Measurements from ENCODE around the gene DLK1. TPM values are rescaled to one million over a fixed set of nuclear protein-coding genes. Genes with fewer than 3 reads are reported as not detected.
A peak's percentile ranks its signal among the peaks of the same experiment; 100 is the strongest.

DLK1 gene
- total RNA-seq, 1 donor from 2014 or later, result 0.39 TPM

DNA sequence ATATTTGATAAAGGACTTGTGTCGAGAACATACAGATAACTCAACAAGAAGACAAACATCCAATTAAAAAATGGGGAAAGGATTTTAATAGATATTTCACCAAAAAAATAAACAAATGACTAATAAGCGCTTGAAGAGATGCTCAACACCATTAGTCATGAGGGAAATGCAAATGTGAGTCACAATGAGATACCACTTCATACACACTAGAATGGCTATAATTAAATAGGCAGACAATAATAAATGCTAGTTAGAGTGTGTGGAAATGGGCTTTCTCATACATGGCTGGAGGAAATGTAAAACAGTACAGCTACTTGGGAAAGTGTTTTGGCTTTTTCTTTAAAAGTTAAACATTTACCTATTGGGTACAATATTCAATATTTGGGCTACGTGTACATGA lies 34.8 kb downstream of the DLK1 start:
- DNase-seq (ENCODE audit: low spot score), result no peak

GRCh38 chr14:100762089-100762515 lies 35.4 kb downstream of the DLK1 start:
- DNase-seq (ENCODE audit: low spot score), result no peak

GRCh38 chr14:100762901-100763300 lies 36.2 kb downstream of the DLK1 start:
- DNase-seq (ENCODE audit: low spot score), result no peak

DNA sequence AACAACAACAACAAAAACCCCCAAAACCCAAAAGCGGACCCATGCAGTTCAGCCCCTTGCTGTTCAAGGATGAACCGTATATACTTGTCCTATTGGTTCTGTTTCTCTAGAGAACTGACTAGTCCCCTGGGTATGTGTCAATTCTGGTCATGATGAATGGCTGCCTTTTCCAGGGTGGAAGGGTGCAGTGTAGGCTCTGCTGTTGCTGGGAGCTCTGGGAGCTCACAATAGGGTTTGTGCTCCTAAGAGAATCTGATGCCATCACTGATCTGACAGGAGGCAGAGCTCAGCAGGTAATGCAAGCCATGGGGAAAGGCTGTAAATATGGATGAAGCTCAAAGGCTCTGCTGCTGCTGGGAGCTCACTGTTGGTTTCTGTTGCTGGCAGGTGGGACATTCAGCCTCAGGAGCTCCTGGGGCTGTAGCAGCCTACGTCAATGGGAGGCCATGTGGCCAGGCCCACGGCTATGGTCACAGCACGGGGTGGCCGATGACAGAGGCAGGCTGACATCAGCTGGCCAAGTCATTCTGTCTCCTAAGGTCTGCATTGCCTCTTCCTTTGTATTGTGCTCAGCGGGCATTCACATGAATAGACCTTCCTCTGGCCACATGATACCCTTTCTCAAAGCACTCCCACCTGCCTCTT lies 37.9 kb downstream of the DLK1 start:
- DNase-seq (ENCODE audit: low spot score), result no peak

GRCh38 chr14:100765296-100765695 lies 38.6 kb downstream of the DLK1 start:
- no peak for DNase-seq (ENCODE audit: low spot score)

DNA sequence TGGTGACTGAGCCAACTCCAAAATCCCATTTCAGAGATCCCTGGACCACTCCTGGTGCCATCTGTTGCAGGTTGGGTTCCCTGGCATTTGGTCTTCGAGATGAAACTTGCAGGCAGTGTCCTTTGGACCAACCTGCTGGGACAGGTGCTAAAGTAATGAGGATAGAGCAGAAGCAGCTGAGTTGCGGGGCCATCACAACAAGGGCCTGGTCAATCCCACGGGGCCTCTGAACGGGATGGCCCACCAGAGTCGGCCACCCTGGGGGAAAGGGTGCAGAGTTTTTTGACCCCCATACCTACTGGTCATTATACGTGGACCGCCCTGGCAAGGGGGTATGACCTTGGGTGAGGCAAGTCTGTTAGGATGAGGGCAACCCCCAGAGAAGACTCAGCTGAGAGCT lies 39.3 kb downstream of the DLK1 start:
- DNase-seq (ENCODE audit: low spot score), result no peak

DNA sequence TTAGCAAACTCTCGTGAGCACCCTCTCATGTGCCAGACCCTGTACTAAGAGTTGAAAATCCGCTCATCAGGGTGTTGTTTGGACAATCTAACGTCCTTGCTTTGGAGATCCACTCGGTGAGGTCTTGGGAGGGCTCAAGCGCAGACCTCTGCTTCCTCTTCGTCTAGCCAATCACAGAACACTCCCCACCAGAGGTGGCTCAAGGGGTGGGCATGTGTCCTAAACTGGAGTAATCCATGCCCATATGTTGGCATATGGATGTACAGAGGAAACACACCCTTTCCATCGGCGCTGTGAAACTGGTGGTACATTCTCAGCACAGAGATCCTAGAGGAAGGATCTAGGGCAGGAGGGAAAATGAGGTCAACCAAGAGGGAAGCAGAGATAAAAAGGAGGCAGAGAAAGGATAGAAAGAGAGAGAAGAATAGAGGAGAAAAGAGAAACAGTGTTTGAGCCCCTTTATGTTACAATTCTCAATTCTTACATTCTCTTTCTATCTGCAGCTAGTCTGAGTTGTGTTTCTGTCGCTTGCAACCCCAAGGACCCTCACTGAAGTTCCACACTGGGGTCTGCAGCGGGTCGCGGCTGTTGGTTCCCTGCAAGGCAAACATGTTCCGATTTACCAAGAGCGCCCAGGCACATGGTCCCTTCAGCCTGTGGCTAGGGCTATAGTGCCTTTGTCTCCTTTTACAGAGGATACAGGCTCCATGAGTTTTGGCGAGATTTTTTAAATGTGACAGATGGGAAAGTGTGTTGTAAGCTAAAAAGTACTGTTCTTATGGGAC lies 40.5 kb downstream of the DLK1 start:
- no peak for DNase-seq (ENCODE audit: low spot score)

DNA sequence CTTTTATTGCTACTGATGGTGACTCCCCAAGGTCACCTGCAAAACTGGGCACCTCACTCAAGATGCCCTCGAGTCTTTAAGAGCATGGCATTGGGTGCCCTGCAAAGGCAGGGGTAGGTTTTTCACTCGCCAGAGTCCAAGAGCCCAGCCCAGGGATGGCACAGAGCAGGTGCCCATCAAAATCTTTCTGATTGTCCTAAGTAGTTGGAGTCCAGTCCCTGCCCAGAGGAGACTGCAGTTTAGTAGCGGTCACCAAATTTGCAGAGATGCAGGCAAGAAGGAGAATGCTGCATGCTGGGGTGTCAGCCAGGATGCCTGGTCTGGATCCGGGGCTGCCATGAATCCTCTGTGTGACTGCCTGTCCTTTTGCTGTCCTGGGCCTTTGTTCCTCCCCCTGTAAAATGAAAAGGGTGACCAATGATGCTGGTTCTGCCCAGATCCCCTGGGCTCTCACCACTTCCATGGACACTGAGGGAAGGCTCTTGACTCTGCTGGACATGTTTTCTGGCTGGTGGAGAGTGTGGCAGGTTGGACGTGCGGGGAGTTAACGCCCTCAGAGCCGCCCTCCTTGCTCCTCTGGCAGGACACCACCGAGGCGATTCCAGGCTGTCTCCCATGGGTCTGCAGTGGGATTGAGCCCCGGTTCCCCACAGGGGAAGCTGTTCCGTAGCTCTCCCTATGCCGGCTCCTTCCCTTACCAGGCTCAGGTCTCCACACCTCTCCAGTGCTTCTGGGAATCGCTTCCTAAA lies 41.3 kb downstream of the DLK1 start:
- DNase-seq (ENCODE audit: low spot score), result no peak

GRCh38 chr14:100769035-100769939 lies 42.6 kb downstream of the DLK1 start:
- DNase-seq (ENCODE audit: low spot score), result no peak

DNA sequence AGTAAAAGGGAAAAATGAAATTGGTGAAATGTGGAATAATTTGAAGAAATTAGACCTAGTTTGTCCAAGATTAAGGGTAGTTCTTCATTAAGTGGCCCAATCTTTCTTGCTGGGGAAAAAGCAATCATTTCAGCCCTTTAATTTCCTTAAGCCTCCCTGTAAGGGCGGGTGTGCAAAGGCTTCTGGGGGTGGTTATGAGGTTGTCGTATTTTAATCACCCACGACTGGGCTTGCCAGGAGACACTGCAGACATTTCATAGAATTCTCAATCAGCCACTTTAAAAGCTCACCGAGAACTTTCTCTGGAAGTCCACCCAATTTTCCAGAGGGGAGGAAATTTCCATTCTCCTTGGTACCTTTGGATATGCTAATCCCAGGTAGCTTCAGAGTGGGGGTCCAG lies 43.4 kb downstream of the DLK1 start:
- no peak for DNase-seq (ENCODE audit: low spot score)

DNA sequence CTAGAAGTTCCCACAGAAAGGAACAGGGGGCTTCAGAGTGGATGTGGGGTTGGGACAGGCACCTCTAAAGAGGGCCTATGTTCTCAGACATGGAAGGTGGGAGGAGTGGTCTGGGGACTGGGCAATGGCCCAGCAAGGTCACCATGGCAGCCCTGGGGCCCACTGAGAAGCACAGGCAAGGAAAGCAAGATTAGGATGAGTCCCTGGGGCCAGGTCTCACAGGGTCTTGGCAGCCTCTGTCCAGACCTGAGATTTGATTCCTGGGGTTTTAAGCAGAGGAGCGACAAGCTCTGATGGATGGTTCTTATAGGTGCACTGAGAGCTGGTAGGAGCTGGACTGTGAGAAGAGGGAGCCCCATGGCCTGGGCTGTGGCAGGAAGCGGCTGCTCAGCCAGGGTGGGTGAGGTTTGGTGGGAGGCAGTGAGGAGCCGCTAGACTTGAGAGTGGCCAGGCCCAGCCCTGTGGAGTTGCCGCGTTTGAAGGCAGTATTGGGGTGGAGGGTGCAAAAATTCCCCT lies 44.0 kb downstream of the DLK1 start:
- DNase-seq (ENCODE audit: low spot score), result no peak

DNA sequence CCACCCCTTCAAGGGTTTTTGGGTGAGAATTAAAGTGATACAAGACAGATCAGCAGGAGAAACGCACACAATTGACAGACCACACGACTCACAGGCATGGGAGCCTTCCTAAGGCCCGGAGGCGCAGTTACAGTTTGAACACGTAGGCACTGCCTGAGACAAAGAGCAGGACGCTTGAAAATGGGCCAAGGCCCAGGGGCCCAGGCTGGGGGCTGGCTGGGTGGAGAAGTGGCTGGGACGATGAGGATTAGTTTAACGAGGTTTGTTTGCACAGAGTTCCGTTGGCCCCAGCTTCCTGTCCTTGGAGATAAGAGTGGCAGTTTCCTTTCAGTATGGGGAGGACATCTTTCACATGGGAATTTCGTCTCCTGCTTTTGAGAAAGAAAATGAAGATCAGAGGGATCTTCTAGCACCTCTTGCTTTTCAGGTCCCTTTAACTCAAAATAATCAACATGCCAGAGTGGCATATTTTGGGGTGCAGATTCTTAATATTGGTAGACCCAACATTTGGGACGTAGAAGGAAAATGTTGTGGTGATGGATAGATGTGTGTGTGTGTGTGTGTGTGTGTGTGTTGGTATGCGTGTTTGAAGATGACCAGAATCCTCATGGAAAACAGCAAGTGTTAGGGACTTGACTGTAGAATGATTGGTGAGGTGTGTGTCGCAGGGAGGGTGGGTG lies 44.6 kb downstream of the DLK1 start:
- DNase-seq (ENCODE audit: low spot score), result no peak

- no peak for DNase-seq (ENCODE audit: low spot score)
These were observed 46.0 kb downstream of the DLK1 start for GRCh38 chr14:100772607-100773165.

DNA sequence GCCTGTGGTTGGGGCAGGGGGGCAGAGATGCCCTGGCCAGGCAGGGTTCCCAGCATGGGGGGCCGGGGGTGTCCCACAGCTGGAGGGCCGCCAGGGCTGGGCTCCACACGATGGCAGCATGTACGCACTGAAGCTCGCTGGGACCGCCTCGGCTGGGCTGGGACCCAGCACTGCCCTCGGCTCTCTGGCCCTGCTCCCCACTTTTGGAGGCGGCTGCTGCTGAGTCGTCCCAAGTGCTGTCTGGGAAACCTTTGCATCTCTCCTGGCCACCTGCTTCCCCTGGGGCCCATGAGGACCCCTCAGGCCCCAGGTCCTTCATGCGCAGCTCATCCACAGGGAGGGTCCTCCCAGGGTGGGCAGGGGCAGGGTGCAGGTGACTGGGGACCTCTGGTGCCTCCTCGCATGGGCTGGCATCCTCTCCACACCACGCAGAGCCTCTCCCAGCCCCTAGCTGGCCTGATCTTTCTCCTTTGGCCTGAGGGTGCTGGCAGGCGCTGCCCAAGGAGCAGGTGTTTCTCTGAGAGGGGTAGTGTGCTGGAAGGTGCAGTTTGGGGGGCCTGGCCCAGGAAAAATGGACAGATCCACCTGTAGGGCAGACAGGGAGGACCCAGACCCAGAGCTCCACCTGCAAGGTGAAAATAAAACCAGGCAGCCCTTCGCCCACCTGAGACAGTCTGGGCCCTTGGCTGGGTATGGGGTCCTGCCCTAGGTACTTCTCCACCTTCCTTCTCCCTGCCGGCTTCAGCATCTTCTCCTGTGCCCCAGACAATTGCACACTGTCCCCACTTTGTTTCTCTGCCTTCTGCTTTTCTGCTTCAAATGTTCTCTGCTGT lies 46.9 kb downstream of the DLK1 start:
- DNase-seq (ENCODE audit: low spot score), result no peak

GRCh38 chr14:100774164-100774537 lies 47.5 kb downstream of the DLK1 start:
- DNase-seq (ENCODE audit: low spot score), result no peak

- DNase-seq (ENCODE audit: low spot score), result no peak
These were observed 48.7 kb downstream of the DLK1 start for GRCh38 chr14:100775351-100775830.

- DNase-seq (ENCODE audit: low spot score), result no peak
These were observed 49.3 kb downstream of the DLK1 start for GRCh38 chr14:100775831-100776591.

DNA sequence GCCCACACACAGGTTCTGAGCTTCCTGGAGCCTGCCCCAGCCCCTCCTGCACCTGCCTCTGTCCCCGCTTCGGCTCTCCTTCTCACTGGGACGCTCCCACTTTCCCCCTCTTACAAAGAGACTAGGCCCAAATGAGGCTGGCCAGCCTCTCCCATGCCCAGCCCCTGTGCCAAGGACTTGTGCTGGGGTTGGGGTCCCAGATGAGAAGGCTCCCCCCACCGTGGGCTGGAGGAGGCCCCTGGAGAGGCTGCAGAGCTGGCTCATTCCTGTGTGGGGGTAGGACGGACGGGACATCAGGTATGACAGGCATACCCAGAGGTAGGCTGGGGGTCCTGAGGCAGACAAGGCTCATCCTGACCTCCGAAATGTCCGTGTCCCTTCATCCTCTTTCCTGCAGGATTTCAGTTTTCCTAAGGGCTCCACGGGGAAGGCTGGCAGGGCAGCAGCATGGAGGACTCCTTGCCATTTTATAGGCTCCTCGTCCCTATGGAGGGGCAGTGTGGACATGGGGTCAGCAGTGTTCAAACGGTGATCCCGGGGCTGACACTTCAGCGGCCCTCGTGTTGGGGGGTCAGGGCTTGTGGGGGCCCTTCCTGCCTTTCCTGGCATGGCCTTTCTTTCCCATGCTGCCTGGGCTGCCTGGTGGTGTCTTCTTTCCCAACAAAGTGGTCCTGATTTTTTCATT lies 50.1 kb downstream of the DLK1 start:
- DNase-seq (ENCODE audit: low spot score), result peak; percentile 17

Data from ureter (tissue), 1 donor.